Myocyte (in vitro differentiated cells): ENCODE results near the gene ICAM4. TPM values are rescaled to one million over a fixed set of nuclear protein-coding genes. Genes with fewer than 3 reads are reported as not detected.
"Not testable (repeated sequence)": the region's sequence is repeated elsewhere in the genome, so short reads cannot be mapped to it uniquely, and the experiment has no call there.

ENCODE experiments used
- DNase-seq: peaks from one replicate; pipeline ENCODE4 v3.0.0-alpha.2; 2012; ENCODE audit warnings: low read depth
- polyA plus RNA-seq: library from polyadenylated mRNA; unstranded; fragments of >200 nt; gene quantifications from one replicate; pipeline ENCODE4 v1.2.1, GENCODE V29; 2012; ENCODE audit warnings: missing spikeins
- total RNA-seq: library from RNA; depleted of rRNA; stranded (reverse); fragments of >200 nt; gene quantifications from 2 replicates; pipeline ENCODE4 v1.2.3, GENCODE V29; 2014

The ICAM4 gene, protein sequence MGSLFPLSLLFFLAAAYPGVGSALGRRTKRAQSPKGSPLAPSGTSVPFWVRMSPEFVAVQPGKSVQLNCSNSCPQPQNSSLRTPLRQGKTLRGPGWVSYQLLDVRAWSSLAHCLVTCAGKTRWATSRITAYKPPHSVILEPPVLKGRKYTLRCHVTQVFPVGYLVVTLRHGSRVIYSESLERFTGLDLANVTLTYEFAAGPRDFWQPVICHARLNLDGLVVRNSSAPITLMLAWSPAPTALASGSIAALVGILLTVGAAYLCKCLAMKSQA
- total RNA-seq = 1.4 and 3.2 TPM in 2 replicates
- polyA plus RNA-seq = 0.49 TPM

DNA sequence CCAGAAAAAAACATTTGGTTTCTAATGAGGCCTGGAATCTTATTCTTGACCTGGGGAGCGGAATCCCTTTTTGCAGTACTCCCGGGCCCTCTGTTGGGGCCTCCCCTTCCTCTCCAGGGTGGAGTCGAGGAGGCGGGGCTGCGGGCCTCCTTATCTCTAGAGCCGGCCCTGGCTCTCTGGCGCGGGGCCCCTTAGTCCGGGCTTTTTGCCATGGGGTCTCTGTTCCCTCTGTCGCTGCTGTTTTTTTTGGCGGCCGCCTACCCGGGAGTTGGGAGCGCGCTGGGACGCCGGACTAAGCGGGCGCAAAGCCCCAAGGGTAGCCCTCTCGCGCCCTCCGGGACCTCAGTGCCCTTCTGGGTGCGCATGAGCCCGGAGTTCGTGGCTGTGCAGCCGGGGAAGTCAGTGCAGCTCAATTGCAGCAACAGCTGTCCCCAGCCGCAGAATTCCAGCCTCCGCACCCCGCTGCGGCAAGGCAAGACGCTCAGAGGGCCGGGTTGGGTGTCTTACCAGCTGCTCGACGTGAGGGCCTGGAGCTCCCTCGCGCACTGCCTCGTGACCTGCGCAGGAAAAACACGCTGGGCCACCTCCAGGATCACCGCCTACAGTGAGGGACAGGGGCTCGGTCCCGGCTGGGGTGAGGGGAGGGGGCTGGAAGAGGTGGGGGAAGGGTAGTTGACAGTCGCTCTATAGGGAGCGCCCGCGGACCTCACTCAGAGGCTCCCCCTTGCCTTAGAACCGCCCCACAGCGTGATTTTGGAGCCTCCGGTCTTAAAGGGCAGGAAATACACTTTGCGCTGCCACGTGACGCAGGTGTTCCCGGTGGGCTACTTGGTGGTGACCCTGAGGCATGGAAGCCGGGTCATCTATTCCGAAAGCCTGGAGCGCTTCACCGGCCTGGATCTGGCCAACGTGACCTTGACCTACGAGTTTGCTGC, at the start of gene ICAM4:
TSS of gene ICAM4 (plus strand) at position 153 of the 935 bp plus-strand sequence. CDS start at position 211, 58 bp downstream.
- DNase-seq = peak; percentile 79

DNA sequence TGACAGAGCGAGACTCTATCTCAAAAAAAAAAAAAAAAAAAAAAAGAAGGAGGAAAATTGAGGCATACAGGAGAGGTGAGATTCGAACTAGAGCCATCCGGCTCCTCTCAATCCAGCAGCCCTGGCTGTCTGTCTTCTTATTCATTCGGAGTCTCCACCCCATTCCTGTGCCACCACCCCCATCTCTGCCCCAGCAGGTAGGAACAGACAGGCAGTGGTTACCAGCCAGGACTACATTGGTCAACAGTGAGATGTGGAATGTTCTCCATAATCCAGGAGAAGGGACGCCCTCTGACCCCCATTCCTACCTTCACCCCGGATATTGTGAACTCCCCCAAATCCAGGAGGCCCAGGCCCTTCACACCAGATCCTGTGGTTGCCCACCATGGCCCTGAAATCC, 49.1 kb upstream of the ICAM4 start:
- no peak for DNase-seq

DNA sequence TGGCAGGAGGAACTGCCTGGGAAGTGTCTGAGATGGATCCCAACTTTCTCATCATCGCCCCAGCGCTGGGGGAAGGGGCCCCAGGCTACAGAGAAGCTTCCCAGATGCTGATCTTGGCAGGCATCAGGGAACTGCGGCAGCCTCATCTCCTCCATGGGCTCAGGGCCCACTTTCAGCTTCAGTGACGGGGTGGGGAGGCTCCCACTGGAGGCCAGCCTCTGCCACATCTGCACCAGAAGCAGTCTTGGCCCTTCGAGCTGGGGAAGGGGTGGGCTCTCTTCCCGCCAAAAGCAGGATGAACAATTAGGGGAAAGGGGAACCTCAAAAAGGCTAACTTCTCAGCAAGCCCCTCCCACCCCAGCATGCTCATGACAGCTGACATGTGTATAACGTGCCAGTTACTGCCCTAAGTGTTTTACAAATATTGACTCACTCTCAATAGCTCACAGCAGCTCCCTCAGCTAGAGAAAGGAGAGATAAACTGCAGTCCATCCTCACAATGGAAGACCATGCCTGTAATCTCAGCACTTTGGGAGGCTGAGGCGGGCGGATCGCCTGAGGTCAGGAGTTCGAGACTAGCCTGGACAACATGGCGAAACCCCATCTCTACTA, 48.5 kb upstream of the ICAM4 start:
- no peak for DNase-seq

DNA sequence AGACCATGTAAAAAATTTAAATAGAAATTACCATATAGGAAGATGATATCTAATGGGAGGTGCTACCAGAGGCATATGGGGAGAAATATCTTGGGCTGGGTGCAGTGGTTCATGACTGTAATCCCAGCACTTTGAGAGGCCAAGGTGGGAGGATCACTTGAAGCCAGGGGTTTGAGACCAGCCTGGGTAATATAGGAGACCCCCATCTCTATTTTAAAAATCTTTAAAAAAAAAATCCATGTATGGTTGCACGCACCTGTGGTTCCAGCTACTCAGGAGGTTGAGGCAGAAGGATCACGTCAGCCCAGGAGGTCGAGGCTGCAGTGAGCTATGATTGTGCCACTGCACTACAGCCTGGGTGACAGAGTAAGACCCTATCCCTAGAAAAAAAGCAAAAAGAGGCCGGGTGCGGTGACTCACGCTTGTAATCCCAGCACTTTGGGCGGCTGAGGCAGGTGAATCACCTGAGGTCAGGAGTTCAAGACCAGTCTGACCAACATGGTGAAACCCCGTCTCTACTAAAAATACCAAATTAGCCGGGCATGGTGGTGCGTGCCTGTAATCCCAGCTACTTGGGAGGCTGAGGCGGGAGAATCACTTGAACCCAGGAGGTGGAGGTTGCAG, 44.8 kb upstream of the ICAM4 start:
- DNase-seq = not testable (repeated sequence)

DNA sequence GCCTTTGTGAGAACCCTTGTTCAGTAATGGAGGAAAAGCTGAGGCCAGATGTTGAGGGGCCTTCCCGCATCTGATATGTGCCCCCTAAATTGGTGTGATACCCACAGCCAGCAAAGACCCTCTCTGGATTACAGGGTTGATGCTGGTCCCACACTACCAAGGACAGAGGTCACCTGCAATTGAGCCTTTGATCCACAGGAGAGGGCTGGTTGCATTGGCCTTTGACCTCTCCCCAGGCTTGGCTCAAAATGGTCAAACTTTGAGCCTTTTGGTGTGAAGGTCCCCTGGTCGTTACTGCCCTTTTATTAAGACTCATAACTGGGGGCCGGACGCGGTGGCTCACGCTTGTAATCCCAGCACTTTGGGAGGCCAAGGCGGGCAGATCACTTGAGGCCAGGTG, 43.1 kb upstream of the ICAM4 start:
- DNase-seq = no peak

DNA sequence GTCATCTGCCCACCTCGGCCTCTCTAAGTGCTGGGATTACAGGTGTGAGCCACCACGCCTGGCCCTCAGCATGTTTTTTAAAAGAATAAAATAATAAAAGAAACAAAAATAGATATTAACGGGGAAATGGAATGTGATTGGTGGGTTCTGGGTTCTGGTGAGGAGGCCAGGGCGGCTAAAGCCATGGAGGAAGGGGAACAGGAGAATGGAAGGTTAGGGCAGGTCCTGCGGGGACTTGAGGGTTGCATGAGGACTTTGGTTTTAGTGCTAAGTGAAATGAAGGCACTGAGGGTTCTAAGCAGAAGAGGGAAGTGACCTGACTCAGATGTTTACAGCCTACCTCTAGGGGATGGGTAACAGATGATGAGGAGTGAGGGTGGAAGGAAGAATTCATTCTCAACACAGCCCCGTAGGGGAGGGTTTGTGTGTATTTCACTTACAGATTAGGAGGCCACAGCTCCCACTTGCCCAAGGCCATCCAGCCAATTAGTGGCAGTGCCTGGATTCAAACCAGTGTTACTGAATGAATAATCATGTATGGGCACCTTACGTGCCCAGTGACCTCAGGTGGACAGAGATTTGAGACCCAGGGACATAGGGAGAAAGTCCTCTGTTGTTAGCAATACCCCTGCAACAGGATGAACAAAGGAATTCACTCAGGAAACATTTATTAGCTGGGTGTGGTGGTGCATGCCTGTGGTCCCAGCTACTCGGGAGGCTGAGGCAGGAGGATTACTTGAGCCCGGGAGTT, 41.4 kb upstream of the ICAM4 start:
- DNase-seq = no peak

DNA sequence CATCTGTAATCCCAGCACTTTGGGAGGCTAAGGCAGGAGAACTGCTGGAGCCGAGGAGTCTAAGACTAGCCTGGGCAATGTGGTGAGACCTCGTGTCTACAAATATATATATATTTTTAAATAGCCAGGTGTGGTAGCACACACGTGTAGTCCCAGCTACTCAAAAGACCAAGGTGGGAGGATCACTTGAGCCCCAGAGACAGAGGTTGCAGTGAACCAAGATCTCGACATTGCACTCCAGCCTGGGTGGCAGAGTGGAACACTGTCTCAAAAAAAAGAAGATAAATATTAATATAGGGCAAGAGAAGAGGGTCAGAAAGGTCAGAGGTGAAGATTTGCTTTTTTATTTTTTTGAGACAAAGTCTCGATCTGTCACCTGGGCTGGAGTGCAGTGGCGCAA, 40.2 kb upstream of the ICAM4 start:
- no peak for DNase-seq

DNA sequence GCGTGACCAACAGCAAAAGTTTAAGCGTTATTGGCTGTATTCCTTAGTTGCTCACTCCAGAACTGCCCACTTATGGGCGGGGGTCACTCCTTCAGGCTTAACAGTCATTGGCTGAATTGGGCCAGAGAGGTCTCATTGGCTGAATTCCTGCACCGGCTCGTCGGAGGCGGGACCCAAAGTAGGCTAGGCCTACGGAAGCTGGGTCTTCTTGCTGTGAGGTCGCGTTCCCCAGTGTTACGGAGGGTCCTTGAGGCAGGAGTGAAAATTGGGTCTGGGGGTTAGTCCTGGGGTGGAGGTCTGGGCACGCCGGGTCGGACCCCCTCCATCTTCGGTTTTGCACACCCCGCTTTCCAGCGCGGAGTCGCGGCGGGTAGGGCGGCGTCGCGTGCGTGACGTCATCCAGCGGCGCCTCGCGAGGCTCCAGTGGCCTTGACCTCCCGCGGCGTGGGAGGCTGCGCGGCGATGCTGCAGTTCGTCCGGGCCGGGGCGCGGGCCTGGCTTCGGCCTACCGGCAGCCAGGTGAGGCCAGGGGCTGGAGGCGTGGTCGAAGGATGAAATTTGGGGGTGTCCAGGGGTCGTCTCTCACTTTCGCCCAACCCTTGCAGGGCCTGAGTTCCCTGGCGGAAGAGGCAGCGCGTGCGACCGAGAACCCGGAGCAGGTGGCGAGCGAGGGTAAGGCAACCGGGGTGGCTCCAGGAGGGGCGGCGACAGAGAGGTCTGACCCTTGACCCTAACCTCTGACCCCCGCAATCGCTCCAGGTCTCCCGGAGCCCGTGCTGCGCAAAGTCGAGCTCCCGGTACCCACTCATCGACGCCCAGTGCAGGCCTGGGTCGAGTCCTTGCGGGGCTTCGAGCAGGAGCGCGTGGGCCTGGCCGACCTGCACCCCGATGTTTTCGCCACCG, 34.7 kb upstream of the ICAM4 start, which contains the start of gene MRPL4:
TSS of gene MRPL4 (plus strand) at position 423 of the 903 bp plus-strand sequence. CDS start at position 463, 40 bp downstream.
- DNase-seq = peak; percentile 99

DNA sequence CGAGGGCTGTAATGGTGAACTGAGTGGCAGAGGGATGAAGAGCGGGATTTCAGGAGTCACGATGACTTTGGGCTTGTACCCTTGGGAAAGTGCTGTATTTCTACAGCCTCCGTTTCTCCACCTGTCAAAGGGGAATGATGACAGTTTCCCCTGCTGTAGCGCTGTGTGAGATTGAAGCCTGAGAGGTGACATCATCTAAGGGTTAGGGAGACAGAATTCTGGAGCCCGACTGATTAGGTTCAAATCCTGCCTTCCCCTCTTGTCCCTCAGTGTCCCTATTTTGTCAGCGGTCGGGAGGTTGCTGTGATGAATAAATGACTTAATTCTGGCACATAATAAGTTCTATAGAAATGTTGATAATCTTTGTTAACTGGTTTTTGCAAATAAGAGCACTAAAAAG, 34.0 kb upstream of the ICAM4 start:
- no peak for DNase-seq

DNA sequence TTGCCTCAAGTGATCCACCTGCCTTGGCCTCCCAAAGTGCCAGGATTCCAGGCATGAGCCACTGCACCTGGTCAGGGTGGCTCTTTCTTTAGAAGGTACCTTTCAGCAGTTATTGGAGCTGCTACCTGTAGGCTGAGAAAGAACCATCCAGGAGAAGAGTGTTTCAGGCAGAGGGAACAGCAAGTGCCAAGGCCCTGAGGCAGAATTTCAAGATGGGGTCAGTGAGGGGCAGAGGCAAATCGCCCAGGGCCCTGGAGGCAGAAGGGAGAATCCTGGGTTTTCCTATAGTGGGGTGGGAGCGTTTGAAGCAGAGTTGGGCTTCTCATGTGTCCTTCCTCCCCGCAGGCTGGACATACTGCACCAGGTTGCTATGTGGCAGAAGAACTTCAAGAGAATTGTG, 32.5 kb upstream of the ICAM4 start:
- no peak for DNase-seq

DNA sequence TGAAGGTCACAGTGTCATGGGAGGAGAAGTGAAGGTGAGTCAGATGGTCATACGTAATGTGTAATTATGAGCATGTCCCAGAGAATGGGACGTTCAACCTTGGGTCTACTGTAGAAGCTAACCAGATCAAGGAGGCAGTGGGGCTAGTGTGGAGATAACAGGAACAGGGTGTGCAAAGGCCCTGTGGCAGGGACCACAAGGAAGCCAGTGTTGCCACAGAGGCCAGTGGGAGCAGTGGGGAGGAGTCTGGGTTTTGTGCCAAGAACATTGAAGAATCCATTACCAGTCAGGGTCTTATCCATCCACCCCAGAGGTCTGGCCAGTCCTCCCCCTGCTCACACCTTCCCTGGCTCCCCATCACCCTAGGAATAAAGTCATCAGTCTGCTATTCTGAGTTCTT, 31.4 kb upstream of the ICAM4 start:
- no peak for DNase-seq

DNA sequence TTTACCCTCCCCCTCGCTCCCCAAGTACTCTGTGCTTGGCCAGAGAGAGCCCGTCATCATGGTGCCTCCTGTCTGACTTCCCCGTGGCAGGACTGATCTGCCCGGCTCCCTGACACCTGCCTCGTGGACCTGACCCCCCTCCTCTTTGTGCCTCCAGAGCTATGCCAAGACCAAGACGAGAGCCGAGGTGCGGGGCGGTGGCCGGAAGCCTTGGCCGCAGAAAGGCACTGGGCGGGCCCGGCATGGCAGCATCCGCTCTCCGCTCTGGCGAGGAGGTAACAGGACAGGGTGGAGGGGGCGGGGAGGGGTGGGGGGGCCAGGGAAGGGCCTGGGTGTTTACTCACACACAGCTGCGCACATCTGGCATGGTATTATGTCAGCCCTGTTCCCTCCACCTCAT, 30.2 kb upstream of the ICAM4 start:
- no peak for DNase-seq

DNA sequence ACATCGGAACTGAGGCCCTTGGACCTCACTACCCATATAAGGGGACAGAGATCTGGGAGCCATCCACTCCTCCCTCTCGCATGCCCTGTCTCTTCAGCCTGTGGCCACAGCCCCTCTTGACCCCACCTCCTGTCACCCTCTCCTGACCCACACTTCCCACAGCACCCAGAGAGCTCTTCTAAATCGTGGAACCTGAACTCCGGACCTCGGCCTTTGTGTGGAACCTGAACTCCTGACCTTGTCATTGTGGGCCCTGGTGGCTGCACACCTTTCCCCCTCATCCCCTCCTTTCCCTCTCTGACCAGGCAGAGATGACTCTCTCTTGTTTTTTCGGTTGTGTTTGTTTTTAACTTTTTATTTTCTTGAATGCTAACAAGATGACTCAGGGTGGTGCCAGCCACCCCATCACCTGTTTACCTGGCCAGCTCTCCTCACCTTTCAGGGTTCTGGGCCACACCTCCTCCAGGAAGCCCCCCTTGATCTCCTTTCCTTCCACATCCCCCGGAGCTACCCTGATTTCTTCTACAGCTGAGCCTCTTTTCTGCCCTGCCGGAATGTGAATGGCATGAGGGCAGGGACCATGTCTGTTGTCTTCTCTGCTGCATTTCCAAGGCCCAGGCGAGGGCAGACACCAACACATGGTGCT, 29.7 kb upstream of the ICAM4 start:
- no peak for DNase-seq

DNA sequence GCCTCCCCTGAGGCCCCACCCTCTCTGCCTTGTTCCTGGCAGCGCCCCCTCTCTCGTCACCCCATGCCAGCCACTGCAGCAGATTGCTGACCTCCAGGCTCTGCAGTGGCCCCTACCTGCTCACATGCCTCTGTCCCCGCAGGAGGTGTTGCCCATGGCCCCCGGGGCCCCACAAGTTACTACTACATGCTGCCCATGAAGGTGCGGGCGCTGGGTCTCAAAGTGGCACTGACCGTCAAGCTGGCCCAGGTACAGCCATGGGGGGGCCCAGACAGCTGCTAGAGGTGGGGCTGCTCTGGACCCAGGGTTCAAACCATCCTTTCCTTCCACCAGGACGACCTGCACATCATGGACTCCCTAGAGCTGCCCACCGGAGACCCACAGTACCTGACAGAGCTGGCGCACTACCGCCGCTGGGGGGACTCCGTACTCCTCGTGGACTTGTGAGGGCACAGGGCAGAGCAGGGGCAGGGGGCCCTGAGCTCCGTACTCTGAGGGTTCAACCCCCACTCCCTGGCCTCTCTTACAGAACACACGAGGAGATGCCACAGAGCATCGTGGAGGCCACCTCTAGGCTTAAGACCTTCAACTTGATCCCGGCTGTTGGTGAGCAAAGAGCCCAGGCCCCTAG, 28.6 kb upstream of the ICAM4 start:
- no peak for DNase-seq

DNA sequence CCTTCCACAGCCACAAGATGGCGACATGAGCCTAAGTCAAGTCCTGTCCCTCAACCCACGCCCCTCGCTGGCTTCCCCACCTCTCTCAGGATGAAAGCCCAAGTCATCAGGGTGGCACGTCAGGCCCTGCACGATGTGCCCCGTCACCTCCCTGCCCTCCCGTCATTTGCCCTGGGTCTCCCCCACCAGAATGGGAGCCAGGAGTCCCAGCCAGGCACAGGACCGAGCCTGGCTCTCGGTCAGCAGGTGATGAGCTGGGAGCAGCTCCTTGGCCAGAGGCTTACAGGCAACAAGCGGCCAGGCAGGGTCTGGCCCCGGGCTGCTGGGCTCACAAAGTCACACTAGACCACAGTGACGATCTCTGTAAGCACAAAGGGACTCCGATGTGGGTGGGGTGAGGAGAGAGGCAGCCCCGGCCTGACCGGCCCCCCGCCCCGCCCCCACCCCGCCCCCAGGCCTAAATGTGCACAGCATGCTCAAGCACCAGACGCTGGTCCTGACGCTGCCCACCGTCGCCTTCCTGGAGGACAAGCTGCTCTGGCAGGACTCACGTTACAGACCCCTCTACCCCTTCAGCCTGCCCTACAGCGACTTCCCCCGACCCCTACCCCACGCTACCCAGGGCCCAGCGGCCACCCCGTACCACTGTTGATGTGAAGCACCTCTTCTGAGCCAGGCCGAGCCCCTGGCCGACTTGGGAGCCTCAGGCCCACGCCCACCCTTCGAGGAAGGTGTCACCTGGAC, 27.4 kb upstream of the ICAM4 start:
- DNase-seq = peak; percentile 75

DNA sequence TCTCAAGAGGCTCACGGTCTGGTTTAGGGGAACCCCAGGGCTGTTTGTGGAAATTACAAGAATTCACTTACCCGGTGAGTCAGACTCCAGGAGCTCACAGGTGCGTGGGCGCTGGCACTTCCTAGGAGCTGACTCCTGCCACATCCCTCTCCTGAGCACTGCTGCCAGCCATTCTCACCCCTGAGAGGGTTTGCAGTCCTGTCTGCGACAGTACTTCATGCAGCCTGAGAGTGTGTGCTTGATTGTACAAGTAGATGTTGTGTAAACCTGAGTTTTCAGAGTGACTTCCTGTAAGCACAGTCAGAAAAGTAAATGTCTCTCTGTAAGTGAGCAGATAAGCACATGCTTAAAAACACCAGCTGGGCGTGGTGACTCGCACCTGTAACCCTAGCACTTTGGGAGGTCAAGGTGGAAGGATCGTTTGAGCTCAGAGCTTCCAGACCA, 26.6 kb upstream of the ICAM4 start:
- DNase-seq = no peak

DNA sequence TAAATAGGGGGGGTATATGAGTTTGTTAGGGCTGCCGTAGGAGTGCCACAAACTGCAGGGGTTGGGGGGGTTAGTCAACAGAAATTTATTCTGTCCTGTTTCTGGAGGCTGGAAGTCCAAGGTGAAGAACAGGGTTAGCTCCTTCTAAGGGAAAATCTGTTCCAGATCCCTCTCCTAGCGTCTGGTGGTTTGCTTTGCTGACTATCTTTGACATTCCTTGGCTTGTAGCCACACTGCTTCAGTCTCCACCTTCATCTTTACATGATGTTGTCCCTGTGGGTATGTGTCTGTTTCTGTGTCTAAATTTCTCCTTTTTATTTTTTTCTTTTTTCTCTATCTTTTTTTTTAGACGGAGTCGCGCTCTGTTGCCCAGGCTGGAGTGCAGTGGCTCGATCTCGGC, 24.0 kb upstream of the ICAM4 start:
- DNase-seq = no peak

DNA sequence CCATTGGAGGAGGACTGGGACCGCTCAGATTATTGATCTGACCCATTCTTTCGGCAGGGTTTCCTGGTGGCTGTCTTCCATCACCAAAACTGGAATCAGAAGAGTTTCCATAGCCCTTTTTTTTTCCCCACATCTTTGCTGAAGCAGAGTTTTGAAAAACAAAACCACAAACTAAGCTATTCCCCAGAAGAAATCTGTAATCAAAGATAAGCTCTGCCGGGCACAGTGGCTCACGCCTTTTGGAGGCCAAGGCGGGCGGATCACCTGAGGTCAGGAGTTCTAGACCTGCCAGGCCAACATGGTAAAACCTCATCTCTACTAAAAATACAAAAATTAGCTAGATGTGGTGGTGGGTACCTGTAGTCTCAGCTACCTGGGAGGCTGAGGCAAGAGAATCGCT, 20.0 kb upstream of the ICAM4 start:
- no peak for DNase-seq
